ENCODE data around the gene MON2. TPM values are rescaled to one million over a fixed set of nuclear protein-coding genes. Genes with fewer than 3 reads are reported as not detected.

MON2 gene
- total and polyA plus RNA-seq, 2 of the 13 experiments (the other 11 are each of a cell fraction or from before 2014, with no cell fraction given) = 10.5 to 24.8 TPM

DNA sequence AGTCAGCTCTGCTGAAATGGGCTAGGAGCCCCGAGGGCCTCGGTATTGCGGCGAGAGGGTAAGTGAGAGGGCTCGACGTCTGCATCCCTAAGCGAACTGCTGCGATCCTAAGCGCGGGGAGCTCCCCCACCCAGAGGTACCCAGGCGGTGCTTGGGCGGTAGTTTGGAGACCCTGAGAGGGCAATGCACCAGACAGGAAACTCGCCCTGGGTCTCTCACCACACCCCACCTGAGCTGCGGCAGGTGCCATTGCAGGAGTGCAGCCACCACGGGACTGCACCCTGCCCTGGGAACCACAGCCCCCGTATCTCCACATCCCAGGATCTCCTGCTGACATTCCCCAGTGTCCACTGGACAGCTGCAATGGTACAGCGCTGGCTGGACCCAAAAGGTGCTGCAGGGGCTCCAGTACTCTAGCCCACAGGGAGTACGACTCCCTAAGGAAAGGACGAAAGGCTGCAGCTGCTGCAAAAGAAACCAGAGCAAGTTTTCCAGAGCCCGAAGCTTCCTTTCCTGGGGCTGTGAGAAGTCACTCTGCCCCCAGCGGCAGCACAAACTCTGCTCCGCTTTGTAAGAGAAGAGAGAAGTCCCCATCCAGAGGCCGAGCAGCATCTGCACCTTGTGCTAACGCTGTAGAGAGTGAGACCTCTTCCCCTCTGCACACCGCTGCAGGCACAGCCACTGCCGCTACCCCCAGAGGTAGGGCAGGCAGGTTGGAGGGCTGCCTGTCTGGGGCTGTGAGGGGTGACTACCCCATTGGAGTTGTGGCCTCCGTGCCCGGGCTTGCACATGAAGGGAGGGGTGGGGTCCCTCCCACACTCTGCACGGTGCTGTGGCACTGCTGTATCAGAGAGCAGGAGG, 31.1 kb upstream of the MON2 start (continued):
- TF ChIP-seq ZNF552 (CRISPR knock-in tag; IDR thresholded peaks at IDR 0.05; ENCODE audit: borderline replicate concordance) = no peak
- TF ChIP-seq KMT2A (CRISPR knock-in tag; IDR thresholded peaks at IDR 0.05) = peak; percentile 56; the same call in 1 of the 2 replicates
- no peak for TF ChIP-seq ZBTB38 (CRISPR knock-in tag; IDR thresholded peaks at IDR 0.05)
- no peak for TF ChIP-seq TOPORS (CRISPR knock-in tag; IDR thresholded peaks at IDR 0.05)
- no peak for TF ChIP-seq ZNF382 (CRISPR knock-in tag; IDR thresholded peaks at IDR 0.05; ENCODE audit: borderline replicate concordance)
- no peak for TF ChIP-seq ZNF570 (CRISPR knock-in tag; IDR thresholded peaks at IDR 0.05; ENCODE audit: borderline replicate concordance)
- TF ChIP-seq KDM5B (CRISPR knock-in tag; IDR thresholded peaks at IDR 0.05; ENCODE audit: borderline replicate concordance) = peak; percentile 68; the same call in 1 of the 2 replicates
- TF ChIP-seq, protein P1, sequence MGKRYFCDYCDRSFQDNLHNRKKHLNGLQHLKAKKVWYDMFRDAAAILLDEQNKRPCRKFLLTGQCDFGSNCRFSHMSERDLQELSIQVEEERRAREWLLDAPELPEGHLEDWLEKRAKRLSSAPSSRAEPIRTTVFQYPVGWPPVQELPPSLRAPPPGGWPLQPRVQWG (CRISPR knock-in tag; IDR thresholded peaks at IDR 0.05; ENCODE audit: borderline replicate concordance, low read depth) = no peak
- TF ChIP-seq, protein P2, sequence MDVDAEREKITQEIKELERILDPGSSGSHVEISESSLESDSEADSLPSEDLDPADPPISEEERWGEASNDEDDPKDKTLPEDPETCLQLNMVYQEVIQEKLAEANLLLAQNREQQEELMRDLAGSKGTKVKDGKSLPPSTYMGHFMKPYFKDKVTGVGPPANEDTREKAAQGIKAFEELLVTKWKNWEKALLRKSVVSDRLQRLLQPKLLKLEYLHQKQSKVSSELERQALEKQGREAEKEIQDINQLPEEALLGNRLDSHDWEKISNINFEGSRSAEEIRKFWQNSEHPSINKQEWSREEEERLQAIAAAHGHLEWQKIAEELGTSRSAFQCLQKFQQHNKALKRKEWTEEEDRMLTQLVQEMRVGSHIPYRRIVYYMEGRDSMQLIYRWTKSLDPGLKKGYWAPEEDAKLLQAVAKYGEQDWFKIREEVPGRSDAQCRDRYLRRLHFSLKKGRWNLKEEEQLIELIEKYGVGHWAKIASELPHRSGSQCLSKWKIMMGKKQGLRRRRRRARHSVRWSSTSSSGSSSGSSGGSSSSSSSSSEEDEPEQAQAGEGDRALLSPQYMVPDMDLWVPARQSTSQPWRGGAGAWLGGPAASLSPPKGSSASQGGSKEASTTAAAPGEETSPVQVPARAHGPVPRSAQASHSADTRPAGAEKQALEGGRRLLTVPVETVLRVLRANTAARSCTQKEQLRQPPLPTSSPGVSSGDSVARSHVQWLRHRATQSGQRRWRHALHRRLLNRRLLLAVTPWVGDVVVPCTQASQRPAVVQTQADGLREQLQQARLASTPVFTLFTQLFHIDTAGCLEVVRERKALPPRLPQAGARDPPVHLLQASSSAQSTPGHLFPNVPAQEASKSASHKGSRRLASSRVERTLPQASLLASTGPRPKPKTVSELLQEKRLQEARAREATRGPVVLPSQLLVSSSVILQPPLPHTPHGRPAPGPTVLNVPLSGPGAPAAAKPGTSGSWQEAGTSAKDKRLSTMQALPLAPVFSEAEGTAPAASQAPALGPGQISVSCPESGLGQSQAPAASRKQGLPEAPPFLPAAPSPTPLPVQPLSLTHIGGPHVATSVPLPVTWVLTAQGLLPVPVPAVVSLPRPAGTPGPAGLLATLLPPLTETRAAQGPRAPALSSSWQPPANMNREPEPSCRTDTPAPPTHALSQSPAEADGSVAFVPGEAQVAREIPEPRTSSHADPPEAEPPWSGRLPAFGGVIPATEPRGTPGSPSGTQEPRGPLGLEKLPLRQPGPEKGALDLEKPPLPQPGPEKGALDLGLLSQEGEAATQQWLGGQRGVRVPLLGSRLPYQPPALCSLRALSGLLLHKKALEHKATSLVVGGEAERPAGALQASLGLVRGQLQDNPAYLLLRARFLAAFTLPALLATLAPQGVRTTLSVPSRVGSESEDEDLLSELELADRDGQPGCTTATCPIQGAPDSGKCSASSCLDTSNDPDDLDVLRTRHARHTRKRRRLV (CRISPR knock-in tag; IDR thresholded peaks at IDR 0.05) = no peak
- TF ChIP-seq NCOA2 (CRISPR knock-in tag; IDR thresholded peaks at IDR 0.05) = no peak
- TF ChIP-seq, protein P3, sequence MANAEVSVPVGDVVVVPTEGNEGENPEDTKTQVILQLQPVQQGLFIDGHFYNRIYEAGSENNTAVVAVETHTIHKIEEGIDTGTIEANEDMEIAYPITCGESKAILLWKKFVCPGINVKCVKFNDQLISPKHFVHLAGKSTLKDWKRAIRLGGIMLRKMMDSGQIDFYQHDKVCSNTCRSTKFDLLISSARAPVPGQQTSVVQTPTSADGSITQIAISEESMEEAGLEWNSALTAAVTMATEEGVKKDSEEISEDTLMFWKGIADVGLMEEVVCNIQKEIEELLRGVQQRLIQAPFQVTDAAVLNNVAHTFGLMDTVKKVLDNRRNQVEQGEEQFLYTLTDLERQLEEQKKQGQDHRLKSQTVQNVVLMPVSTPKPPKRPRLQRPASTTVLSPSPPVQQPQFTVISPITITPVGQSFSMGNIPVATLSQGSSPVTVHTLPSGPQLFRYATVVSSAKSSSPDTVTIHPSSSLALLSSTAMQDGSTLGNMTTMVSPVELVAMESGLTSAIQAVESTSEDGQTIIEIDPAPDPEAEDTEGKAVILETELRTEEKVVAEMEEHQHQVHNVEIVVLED (CRISPR knock-in tag; IDR thresholded peaks at IDR 0.05; ENCODE audit: borderline replicate concordance) = no peak
- TF ChIP-seq TBX2 (CRISPR knock-in tag; IDR thresholded peaks at IDR 0.05; ENCODE audit: borderline replicate concordance) = no peak; the same call in 1 of the 2 replicates
- TF ChIP-seq JUNB (CRISPR knock-in tag; IDR thresholded peaks at IDR 0.05; ENCODE audit: borderline replicate concordance) = no peak
- no peak for TF ChIP-seq ZNF724P (CRISPR knock-in tag; IDR thresholded peaks at IDR 0.05; ENCODE audit: borderline replicate concordance)
- TF ChIP-seq ZNF274 (CRISPR knock-in tag; IDR thresholded peaks at IDR 0.05) = no peak
- 0 out of 2 replicates have a peak, but pooled peaks have one; percentile 20 for TF ChIP-seq ZNF230 (CRISPR knock-in tag; IDR thresholded peaks at IDR 0.05)
- TF ChIP-seq PITX1 (CRISPR knock-in tag; IDR thresholded peaks at IDR 0.05) = no peak
- TF ChIP-seq, protein P4, sequence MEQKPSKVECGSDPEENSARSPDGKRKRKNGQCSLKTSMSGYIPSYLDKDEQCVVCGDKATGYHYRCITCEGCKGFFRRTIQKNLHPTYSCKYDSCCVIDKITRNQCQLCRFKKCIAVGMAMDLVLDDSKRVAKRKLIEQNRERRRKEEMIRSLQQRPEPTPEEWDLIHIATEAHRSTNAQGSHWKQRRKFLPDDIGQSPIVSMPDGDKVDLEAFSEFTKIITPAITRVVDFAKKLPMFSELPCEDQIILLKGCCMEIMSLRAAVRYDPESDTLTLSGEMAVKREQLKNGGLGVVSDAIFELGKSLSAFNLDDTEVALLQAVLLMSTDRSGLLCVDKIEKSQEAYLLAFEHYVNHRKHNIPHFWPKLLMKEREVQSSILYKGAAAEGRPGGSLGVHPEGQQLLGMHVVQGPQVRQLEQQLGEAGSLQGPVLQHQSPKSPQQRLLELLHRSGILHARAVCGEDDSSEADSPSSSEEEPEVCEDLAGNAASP (CRISPR knock-in tag; IDR thresholded peaks at IDR 0.05; ENCODE audit: borderline replicate concordance) = no peak
- no peak for TF ChIP-seq BHLHE40 (IDR thresholded peaks at IDR 0.05; ENCODE audit: low read length)
- no peak for TF ChIP-seq CC2D1A (CRISPR knock-in tag; IDR thresholded peaks at IDR 0.05)
- TF ChIP-seq, protein P5, sequence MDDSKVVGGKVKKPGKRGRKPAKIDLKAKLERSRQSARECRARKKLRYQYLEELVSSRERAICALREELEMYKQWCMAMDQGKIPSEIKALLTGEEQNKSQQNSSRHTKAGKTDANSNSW (CRISPR knock-in tag; IDR thresholded peaks at IDR 0.05; ENCODE audit: borderline replicate concordance) = no peak
